PC-3 (cell line): Measurements from ENCODE around the gene FICD.

Experiments
- CTCF ChIP-seq: fragments of 300-600 bp; sonication (generic); conservative IDR thresholded peaks from 2 replicates; pipeline ENCODE4 v1.5.1; 2017; ENCODE audit warnings: antibody characterized with exemption, low read depth, mild to moderate bottlenecking, low read length
- EZH2 ChIP-seq: fragments of 300-600 bp; sonication (generic); IDR thresholded peaks from one replicate; pipeline ENCODE4 v1.6.1; 2017; ENCODE audit warnings: antibody characterized with exemption, mild to moderate bottlenecking, low read length; ENCODE audit not compliant: unreplicated experiment
- EZH2phosphoT487 ChIP-seq: fragments of 300-600 bp; sonication (generic); IDR thresholded peaks from 2 replicates; pipeline ENCODE4 v1.6.1; 2018; ENCODE audit warnings: mild to moderate bottlenecking, antibody characterized with exemption, low read length, borderline replicate concordance

- TF ChIP-seq CTCF (peak; percentile 48), EZH2 (no peak), EZH2phosphoT487 (no peak)
Measured at GRCh38 chr12:108519558-108519957, 4.5 kb downstream of the FICD start.
